CD14-positive monocyte (primary cell): Measurements from ENCODE around the gene CD1B. TPM values are rescaled to one million over a fixed set of nuclear protein-coding genes. Genes with fewer than 3 reads are reported as not detected.

Source experiments
- DNase-seq, 3 donors: peaks; one replicate each; pipeline ENCODE4 v3.0.0-alpha.2; 2011 to 2022
- H2AFZ ChIP-seq: 2 replicates; pipeline ENCODE4 v1.6.0; 2012; ENCODE audit warnings: mild to moderate bottlenecking, low read depth, low read length, inconsistent platforms; ENCODE audit not compliant: insufficient read depth, poor library complexity, severe bottlenecking
- H3K27ac ChIP-seq, 2 donors: 1 replicate in 1 of 2; 2 replicates in 1 of 2; pipeline ENCODE4 v1.5.1; 2012 to 2013; ENCODE audit warnings: low read length in 2 of 2, control low read depth in 1 of 2, inconsistent platforms in 1 of 2, low read depth in 1 of 2, mild to moderate bottlenecking in 1 of 2
- H3K27me3 ChIP-seq, 2 donors: one replicate each; pipeline versions ENCODE4 v1.6.0 to v1.6.1; 2011 to 2013; ENCODE audit warnings: low read length in 2 of 2; ENCODE audit not compliant: control insufficient read depth in 2 of 2, insufficient read depth in 2 of 2
- H3K36me3 ChIP-seq, 2 donors: replicated peaks in 1 of 2; 1 replicate in 1 of 2; 2 replicates in 1 of 2; pipeline versions ENCODE4 v1.5.1 to v1.6.1; 2012 to 2013; ENCODE audit warnings: low read length in 2 of 2, control low read depth in 1 of 2, inconsistent platforms in 1 of 2, mild to moderate bottlenecking in 1 of 2; ENCODE audit not compliant: insufficient read depth in 2 of 2, control insufficient read depth in 1 of 2
- H3K4me1 ChIP-seq, 2 donors: 1 replicate in 1 of 2; 2 replicates in 1 of 2; pipeline versions ENCODE4 v1.5.1 to v1.6.1; 2012 to 2013; ENCODE audit warnings: low read length in 2 of 2, control low read depth in 1 of 2, inconsistent platforms in 1 of 2, mild to moderate bottlenecking in 1 of 2, moderate library complexity in 1 of 2; ENCODE audit not compliant: insufficient read depth in 2 of 2, control insufficient read depth in 1 of 2
- H3K4me2 ChIP-seq: replicated peaks from 2 replicates; pipeline ENCODE3; 2012; ENCODE audit warnings: low read length, moderate library complexity, mild to moderate bottlenecking; ENCODE audit not compliant: poor library complexity, severe bottlenecking; ENCODE audit errors: extremely low read depth
- H3K4me3 ChIP-seq, 3 experiments: fragments of 200-600 bp in 1 of 3; sonication (generic) in 1 of 3; replicated peaks in 1 of 3; 1 replicate in 2 of 3; 2 replicates in 1 of 3; pipeline ENCODE4 v1.5.1; 2011 to 2013; ENCODE audit warnings: low read length in 3 of 3, mild to moderate bottlenecking in 3 of 3, control low read depth in 2 of 3, low read depth in 2 of 3, inconsistent platforms in 1 of 3, moderate library complexity in 1 of 3
- H3K79me2 ChIP-seq: 2 replicates; pipeline ENCODE4 v1.6.0; 2012; ENCODE audit warnings: mild to moderate bottlenecking, control low read depth, inconsistent platforms, low read length, moderate library complexity; ENCODE audit not compliant: insufficient read depth
- H3K9ac ChIP-seq: 2 replicates; pipeline ENCODE4 v1.6.0; 2017; ENCODE audit warnings: low read length, mild to moderate bottlenecking; ENCODE audit not compliant: insufficient read depth, poor library complexity, severe bottlenecking
- H3K9me3 ChIP-seq, 2 donors: replicated peaks in 1 of 2; 1 replicate in 1 of 2; 2 replicates in 1 of 2; pipeline versions ENCODE4 v1.5.1 to v1.6.1; 2012 to 2013; ENCODE audit warnings: low read length in 2 of 2, control low read depth in 1 of 2; ENCODE audit not compliant: control insufficient read depth in 1 of 2, insufficient read depth in 1 of 2
- H4K20me1 ChIP-seq: 2 replicates; pipeline ENCODE4 v1.6.0; 2012; ENCODE audit warnings: mild to moderate bottlenecking, low read length, control low read depth, moderate library complexity; ENCODE audit not compliant: insufficient read depth
- H3K27ac Mint-ChIP-seq, 7 donors: one replicate each; pipeline ENCODE4 v1.8.0; 2020; ENCODE audit warnings: mild to moderate bottlenecking in 7 of 7, mixed read lengths in 7 of 7, moderate library complexity in 6 of 7, inconsistent platforms in 2 of 7
- H3K27me3 Mint-ChIP-seq, 3 donors: one replicate each; pipeline ENCODE4 v1.8.0; 2021 to 2022; ENCODE audit warnings: low read depth in 3 of 3, mild to moderate bottlenecking in 3 of 3, mixed read lengths in 3 of 3, moderate library complexity in 3 of 3, inconsistent platforms in 1 of 3
- H3K36me3 Mint-ChIP-seq, 2 donors: one replicate each; pipeline ENCODE4 v1.8.0; 2020; ENCODE audit warnings: mixed read lengths in 2 of 2, inconsistent platforms in 1 of 2, mild to moderate bottlenecking in 1 of 2
- H3K4me1 Mint-ChIP-seq: one replicate; pipeline ENCODE4 v1.8.0; 2020; ENCODE audit warnings: mild to moderate bottlenecking, mixed read lengths
- H3K4me3 Mint-ChIP-seq, 2 donors: one replicate each; pipeline ENCODE4 v1.8.0; 2020; ENCODE audit warnings: mild to moderate bottlenecking in 2 of 2, mixed read lengths in 2 of 2, moderate library complexity in 1 of 2
- H3K9me3 Mint-ChIP-seq, 7 donors: one replicate each; pipeline ENCODE4 v1.8.0; 2020 to 2022; ENCODE audit warnings: mixed read lengths in 7 of 7, mild to moderate bottlenecking in 6 of 7, moderate library complexity in 6 of 7, inconsistent platforms in 2 of 7
- WGBS: methylation state at CpG from one replicate; pipeline ENCODE4 v1.1.5; 2013; ENCODE audit warnings: missing lambda C conversion rate; ENCODE audit not compliant: insufficient coverage; 5-methylcytosine and 5-hydroxymethylcytosine counted together
- intact Hi-C, 2 donors: fragments of 100-400 bp; cut with micrococcal nuclease; formaldehyde crosslinking; loops; one replicate each; pipeline versions ENCODE4 v1.15.0 to v1.15.1; 2023
- polyA plus RNA-seq, 3 donors: library from polyadenylated mRNA; depleted of rRNA in 1 of 3; unstranded in 2 of 3; stranded (reverse) in 1 of 3; fragments of 300-500 nt in 2 of 3; fragments of >200 nt in 1 of 3; fragmentation: Illumina TruSeq in 2 of 3; gene quantifications; 1 replicate in 2 of 3; 2 replicates in 1 of 3; pipeline ENCODE4 v1.2.3, GENCODE V29; 2012 to 2021
- TF ChIP-seq, protein P1 (sequence below): fragments of 200-600 bp; IDR thresholded peaks from one replicate; pipeline ENCODE4 v1.8.0; 2022; ENCODE audit warnings: antibody characterized with exemption, mild to moderate bottlenecking

The CD1B gene
- polyA plus RNA-seq, 3 donors, result 1.3 to 2.7 (median 2.3) TPM

DNA sequence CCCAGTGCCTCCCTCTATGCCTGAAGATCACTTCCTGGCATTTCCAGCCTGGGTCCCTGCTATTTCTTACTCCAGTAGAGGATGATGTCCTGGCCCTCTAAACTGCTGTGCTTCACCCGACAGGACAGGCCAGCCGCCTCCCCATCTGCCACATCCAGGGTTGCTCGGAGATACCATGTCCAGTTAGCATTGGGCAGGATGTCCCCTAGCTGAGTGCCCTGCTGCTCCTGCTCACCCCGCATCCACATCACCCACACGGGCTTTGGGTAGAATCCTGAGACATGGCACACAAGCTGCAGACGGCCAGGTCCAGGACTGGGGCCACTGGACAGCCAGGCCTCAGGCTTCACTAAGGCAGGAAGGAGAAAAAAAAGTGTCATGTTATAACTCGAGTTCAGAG, 2.0 kb downstream of the CD1B start:
- Histone ChIP-seq H3K27ac (peak overlapping the region in 1 of 2 donors; percentile 34), H3K79me2 (no peaks in the 10 kb centered on the region), H3K4me3 (no peak overlapping the region), H3K36me3 (no peaks in the 10 kb centered on the region), H3K27me3 (no peaks in the 10 kb centered on the region), H2AFZ (no peak overlapping the region), H3K9me3 (no peaks in the 10 kb centered on the region), H3K4me1 (peaks cover 62 to 72% of the 10 kb centered on the region in 2 donors), H4K20me1 (no peaks in the 10 kb centered on the region), H3K9ac (no peak overlapping the region), H3K4me2 (no peak overlapping the region)
- Mint-ChIP-seq H3K4me1 (peaks cover 27% of the 10 kb centered on the region), H3K27me3 (peaks cover 0 to 4% (median 0%) of the 10 kb centered on the region in 3 donors), H3K36me3 (peaks cover 0 to 6% of the 10 kb centered on the region in 2 donors), H3K27ac (peak overlapping the region in 6 of 7 donors; percentile 19 to 74 (median 56)), H3K9me3 (peaks cover 0 to 9% (median 0%) of the 10 kb centered on the region in 7 donors), H3K4me3 (peak overlapping the region in 1 of 2 donors; percentile 16)
- DNase-seq, result no peak
- intact Hi-C loops, result no loop called here
- TF ChIP-seq, protein P1, sequence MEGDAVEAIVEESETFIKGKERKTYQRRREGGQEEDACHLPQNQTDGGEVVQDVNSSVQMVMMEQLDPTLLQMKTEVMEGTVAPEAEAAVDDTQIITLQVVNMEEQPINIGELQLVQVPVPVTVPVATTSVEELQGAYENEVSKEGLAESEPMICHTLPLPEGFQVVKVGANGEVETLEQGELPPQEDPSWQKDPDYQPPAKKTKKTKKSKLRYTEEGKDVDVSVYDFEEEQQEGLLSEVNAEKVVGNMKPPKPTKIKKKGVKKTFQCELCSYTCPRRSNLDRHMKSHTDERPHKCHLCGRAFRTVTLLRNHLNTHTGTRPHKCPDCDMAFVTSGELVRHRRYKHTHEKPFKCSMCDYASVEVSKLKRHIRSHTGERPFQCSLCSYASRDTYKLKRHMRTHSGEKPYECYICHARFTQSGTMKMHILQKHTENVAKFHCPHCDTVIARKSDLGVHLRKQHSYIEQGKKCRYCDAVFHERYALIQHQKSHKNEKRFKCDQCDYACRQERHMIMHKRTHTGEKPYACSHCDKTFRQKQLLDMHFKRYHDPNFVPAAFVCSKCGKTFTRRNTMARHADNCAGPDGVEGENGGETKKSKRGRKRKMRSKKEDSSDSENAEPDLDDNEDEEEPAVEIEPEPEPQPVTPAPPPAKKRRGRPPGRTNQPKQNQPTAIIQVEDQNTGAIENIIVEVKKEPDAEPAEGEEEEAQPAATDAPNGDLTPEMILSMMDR, result no peak
- 97% methylated on average over 5 of the region's 7 CpGs for WGBS

DNA sequence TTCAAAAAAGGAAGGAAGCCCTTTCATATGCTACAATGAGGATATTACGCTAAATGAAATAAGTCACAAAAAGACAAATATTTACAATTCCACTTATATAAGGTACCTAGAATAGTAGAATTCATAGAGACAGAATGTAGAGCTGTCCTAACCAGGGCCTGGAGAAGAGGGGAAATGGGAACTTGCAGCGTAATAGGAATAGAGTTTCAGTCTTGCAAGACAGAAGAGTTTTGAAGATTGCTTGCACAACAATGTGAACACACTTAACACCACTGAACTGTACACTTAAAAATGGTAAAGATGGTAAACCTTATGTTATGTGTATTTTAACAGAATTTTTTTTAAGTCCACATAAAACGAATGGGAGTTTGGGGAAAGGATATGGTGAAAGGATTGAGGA, 2.9 kb downstream of the CD1B start:
- Histone ChIP-seq H3K4me3 (peak overlapping the region in 1 of 3 experiments; percentile 3), H3K36me3 (no peaks in the 10 kb centered on the region), H4K20me1 (no peaks in the 10 kb centered on the region), H3K9me3 (peaks cover 0 to under 1% of the 10 kb centered on the region in 2 donors), H3K79me2 (no peaks in the 10 kb centered on the region), H3K27me3 (peaks cover 0 to 5% of the 10 kb centered on the region in 2 donors), H3K4me1 (peaks cover 62 to 74% of the 10 kb centered on the region in 2 donors), H3K27ac (peak overlapping the region in 1 of 2 donors; percentile 34), H2AFZ (no peak overlapping the region), H3K4me2 (peak overlapping the region; percentile 26), H3K9ac (no peak overlapping the region)
- H3K27me3 Mint-ChIP-seq, result peaks cover 0 to 6% (median 0%) of the 10 kb centered on the region in 3 donors
- peak overlapping the region; percentile 8 to 74 (median 60) for H3K27ac Mint-ChIP-seq
- DNase-seq, result peak; percentile 12 to 53 (median 46)
- WGBS, result no CpG with 5 or more reads among the region's 3 CpGs
- H3K9me3 Mint-ChIP-seq, result peaks cover 0 to 9% (median 2%) of the 10 kb centered on the region in 7 donors
- intact Hi-C loops, result no loop called here
- peak overlapping the region in 1 of 2 donors; percentile 39 for H3K4me3 Mint-ChIP-seq
- TF ChIP-seq, protein P1, result no peak
- peaks cover 3 to 6% of the 10 kb centered on the region in 2 donors for H3K36me3 Mint-ChIP-seq
- peaks cover 23% of the 10 kb centered on the region for H3K4me1 Mint-ChIP-seq
